ENCODE data around the gene BEAN1.

- TF ChIP-seq CTCF (IDR thresholded peaks at IDR 0.05) (no peak), POLR2AphosphoS5 (IDR thresholded peaks at IDR 0.05) (no peak), EP300 (IDR thresholded peaks at IDR 0.05; ENCODE audit: low read depth) (no peak), POLR2A (IDR thresholded peaks at IDR 0.05) (no peak)
Observed at GRCh38 chr16:66528294-66528693, 101.2 kb downstream of the BEAN1 start.

Measured in transverse colon (tissue), 4 donors.